ENCODE results near the gene PLEKHA4.

DNA sequence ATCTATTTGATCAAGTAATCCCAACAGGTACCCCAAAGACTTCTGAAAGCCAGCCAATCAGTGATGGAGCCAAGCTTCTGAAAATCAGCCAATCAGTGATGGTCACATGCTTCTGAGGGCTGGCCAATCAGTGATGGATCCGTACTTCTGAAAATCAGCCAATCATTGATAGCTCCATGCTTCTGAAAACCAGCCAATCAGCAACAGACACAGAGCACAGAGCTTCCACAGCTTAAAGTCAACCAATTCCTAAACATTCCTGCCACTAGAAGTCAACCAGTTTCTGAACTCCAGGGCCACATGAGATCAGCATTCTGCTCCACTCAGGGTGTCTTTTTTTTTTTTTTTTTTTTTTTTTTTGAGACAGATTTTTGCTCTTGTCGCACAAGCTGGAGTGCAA, 23.9 kb downstream of the PLEKHA4 start:
- TF ChIP-seq, protein P1, sequence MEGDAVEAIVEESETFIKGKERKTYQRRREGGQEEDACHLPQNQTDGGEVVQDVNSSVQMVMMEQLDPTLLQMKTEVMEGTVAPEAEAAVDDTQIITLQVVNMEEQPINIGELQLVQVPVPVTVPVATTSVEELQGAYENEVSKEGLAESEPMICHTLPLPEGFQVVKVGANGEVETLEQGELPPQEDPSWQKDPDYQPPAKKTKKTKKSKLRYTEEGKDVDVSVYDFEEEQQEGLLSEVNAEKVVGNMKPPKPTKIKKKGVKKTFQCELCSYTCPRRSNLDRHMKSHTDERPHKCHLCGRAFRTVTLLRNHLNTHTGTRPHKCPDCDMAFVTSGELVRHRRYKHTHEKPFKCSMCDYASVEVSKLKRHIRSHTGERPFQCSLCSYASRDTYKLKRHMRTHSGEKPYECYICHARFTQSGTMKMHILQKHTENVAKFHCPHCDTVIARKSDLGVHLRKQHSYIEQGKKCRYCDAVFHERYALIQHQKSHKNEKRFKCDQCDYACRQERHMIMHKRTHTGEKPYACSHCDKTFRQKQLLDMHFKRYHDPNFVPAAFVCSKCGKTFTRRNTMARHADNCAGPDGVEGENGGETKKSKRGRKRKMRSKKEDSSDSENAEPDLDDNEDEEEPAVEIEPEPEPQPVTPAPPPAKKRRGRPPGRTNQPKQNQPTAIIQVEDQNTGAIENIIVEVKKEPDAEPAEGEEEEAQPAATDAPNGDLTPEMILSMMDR (IDR thresholded peaks at IDR 0.05), result no peak
- TF ChIP-seq SIN3A (IDR thresholded peaks at IDR 0.05; ENCODE audit: borderline replicate concordance, insufficient read depth, low read depth, low read length) (no peak), POLR2AphosphoS5 (IDR thresholded peaks at IDR 0.05; ENCODE audit: low read depth, low read length) (no peak), TCF7L2 (IDR thresholded peaks at IDR 0.05; ENCODE audit: low read depth, low read length) (no peak)
